Testis (tissue), 2 donors: Measurements from ENCODE around the gene TTLL1.

Experiments
- CTCF ChIP-seq, 3 experiments: fragments of 450-650 bp in 2 of 3; fragments of 200-600 bp in 1 of 3; sonication (generic) in 1 of 3; IDR thresholded peaks; one replicate each; pipeline ENCODE4 v1.5.1; 2016 to 2019; ENCODE audit warnings: antibody characterized with exemption in 3 of 3, mild to moderate bottlenecking in 2 of 3, moderate library complexity in 1 of 3
- POLR2A ChIP-seq: fragments of 450-650 bp; IDR thresholded peaks from one replicate; pipeline ENCODE4 v1.6.1; 2017; ENCODE audit warnings: antibody characterized with exemption, mild to moderate bottlenecking, moderate library complexity

- TF ChIP-seq POLR2A: no peak
- no peak for TF ChIP-seq CTCF (IDR thresholded peaks at IDR 0.05)
Observed at GRCh38 chr22:43008509-43008908, 80.7 kb downstream of the TTLL1 start.
